LHCN-M2 (cell line): Measurements from ENCODE around the gene MAPRE2. TPM values are rescaled to one million over a fixed set of nuclear protein-coding genes. Genes with fewer than 3 reads are reported as not detected.

Experiments
- DNase-seq: peaks from one replicate; pipeline ENCODE4 v3.0.0-alpha.2; 2012; ENCODE audit warnings: low read depth
- polyA plus RNA-seq: library from polyadenylated mRNA; unstranded; fragments of >200 nt; gene quantifications from one replicate; pipeline ENCODE4 v1.2.1, GENCODE V29; 2012; ENCODE audit warnings: missing spikeins
- total RNA-seq: library from RNA; depleted of rRNA; stranded (reverse); fragments of >200 nt; gene quantifications from 2 replicates; pipeline ENCODE4 v1.2.3, GENCODE V29; 2014; rRNA removed

The MAPRE2 gene
- 23.0 and 33.9 TPM in 2 replicates for total RNA-seq
- 18.0 TPM for polyA plus RNA-seq

- DNase-seq, result peak; percentile 94
These were observed at the start of gene MAPRE2 for GRCh38 chr18:35040988-35041814. TSS of gene MAPRE2 (plus strand) at chr18:35041413. CDS start at chr18:35041540, 127 bp downstream.

- no peak for DNase-seq
These were observed 49.7 kb upstream of the MAPRE2 start for GRCh38 chr18:34991561-34991960.

- DNase-seq, result no peak
These were observed 47.9 kb upstream of the MAPRE2 start for GRCh38 chr18:34993289-34993688.

GRCh38 chr18:34995746-34996145 is 45.5 kb upstream of the MAPRE2 start:
- no peak for DNase-seq

- DNase-seq, result no peak
These were observed 42.6 kb upstream of the MAPRE2 start for GRCh38 chr18:34998661-34999060.

- no peak for DNase-seq
These were observed 41.4 kb upstream of the MAPRE2 start for GRCh38 chr18:34999756-35000289.

- no peak for DNase-seq
These were observed 40.8 kb upstream of the MAPRE2 start for GRCh38 chr18:35000457-35000856.

GRCh38 chr18:35002120-35002519 is 39.1 kb upstream of the MAPRE2 start:
- no peak for DNase-seq

- peak; percentile 71 for DNase-seq
These were observed 35.1 kb upstream of the MAPRE2 start for GRCh38 chr18:35005963-35006577.

GRCh38 chr18:35010156-35010555 is 31.1 kb upstream of the MAPRE2 start:
- no peak for DNase-seq

- DNase-seq, result no peak
These were observed 30.2 kb upstream of the MAPRE2 start for GRCh38 chr18:35010993-35011392.

GRCh38 chr18:35019933-35020332 is 21.3 kb upstream of the MAPRE2 start:
- no peak for DNase-seq

- no peak for DNase-seq
These were observed 18.7 kb upstream of the MAPRE2 start for GRCh38 chr18:35022426-35023001.

GRCh38 chr18:35024196-35024595 is 17.0 kb upstream of the MAPRE2 start:
- DNase-seq, result peak; percentile 19

GRCh38 chr18:35024965-35025364 is 16.2 kb upstream of the MAPRE2 start:
- peak; percentile 88 for DNase-seq

GRCh38 chr18:35026407-35027061 is 14.7 kb upstream of the MAPRE2 start:
- DNase-seq, result no peak

GRCh38 chr18:35027206-35027605 is 14.0 kb upstream of the MAPRE2 start:
- DNase-seq, result no peak

GRCh38 chr18:35028536-35028935 is 12.7 kb upstream of the MAPRE2 start:
- peak; percentile 40 for DNase-seq

- peak; percentile 74 for DNase-seq
These were observed 12.1 kb upstream of the MAPRE2 start for GRCh38 chr18:35029103-35029502.

- peak; percentile 55 for DNase-seq
These were observed 11.4 kb upstream of the MAPRE2 start for GRCh38 chr18:35029770-35030169.

GRCh38 chr18:35030277-35030989 is 10.8 kb upstream of the MAPRE2 start:
- no peak for DNase-seq
